Central memory CD4-positive, alpha-beta T cell (primary cell): ENCODE measurements around the gene ORM1.

Source experiments
- DNase-seq: peaks from one replicate; pipeline ENCODE4 v3.0.0; 2022

ORM1 gene

DNA sequence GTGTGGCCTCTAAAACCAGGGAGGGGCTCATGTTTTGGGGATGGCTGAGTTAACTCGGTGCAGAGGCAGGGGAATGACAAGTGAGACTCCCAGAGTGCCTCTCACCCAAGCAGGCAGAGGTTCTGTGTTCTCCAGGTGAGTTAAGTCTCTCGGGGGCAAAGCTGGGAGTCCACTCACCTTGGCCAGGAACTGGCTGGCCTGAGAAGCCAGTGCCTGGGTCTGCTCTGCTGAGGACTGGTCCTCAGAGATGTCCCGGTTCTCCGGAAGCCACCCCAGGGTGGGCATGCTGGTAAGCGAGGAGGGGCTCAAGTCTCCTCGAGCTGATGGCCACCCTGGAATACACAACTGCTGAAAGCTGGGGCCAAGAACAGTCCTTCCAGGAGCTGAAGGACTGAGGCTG lies 44.5 kb downstream of the ORM1 start:
- no peak for DNase-seq

DNA sequence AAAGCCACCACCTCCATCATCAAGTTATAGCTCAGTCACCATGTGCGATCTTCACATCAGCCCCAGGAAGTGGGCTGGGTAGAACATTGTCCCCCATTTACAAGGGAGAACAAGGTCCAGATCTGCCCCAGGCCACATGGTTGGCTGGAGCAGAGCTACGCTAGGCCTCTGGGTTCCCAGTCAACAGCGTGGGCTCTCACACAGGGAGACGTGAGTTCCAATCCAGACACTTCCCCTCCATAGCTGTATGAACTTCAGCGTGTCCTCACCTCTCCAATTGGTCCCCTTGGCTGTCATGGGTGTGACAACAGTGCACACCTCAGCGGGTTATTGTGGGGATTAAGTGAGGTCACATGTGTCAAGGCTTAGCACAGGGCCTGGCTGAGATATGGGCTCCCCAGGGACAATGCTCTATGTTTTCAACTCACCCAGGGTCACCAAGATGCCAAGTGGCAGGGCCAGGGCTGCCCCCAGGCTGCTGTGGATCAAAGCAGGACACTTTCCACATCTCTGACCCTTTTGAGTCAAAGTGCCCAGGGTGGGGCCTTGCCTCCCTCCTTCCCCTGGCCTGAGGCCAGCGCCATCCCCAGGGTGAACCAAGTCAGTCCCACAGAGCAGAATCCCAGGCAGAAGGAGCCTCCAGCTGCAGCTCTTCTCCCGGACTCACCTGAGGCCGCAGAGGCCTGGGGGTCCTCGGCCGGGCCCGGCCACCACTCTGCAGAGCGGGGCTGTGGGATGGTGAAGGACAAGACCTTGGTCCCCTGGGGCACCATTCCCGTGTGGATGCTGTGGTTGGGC lies 45.1 kb downstream of the ORM1 start:
- DNase-seq = no peak

- DNase-seq = no peak
Observed at GRCh38 chr9:114369216-114370130, 46.6 kb downstream of the ORM1 start.

GRCh38 chr9:114370251-114370967 lies 47.5 kb downstream of the ORM1 start:
- no peak for DNase-seq

DNA sequence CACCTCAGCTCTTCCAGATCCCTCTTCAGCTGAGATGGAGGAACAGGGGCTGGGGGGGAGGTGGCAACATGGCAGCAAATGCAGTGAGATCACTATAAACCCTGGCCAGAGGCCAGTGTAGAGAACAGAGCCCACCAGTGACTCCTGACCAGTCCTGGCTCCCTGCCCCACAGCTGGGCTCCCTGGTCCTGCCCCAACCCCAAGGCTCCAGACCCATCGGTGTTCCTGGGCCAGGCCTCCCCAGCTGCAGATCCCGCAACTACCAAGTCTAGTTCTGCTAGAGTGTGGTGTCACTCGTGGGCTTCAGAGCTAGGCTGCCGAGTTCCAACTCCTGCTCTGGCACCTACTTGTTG lies 48.0 kb downstream of the ORM1 start:
- no peak for DNase-seq

GRCh38 chr9:114371343-114371944 lies 48.5 kb downstream of the ORM1 start:
- no peak for DNase-seq

DNA sequence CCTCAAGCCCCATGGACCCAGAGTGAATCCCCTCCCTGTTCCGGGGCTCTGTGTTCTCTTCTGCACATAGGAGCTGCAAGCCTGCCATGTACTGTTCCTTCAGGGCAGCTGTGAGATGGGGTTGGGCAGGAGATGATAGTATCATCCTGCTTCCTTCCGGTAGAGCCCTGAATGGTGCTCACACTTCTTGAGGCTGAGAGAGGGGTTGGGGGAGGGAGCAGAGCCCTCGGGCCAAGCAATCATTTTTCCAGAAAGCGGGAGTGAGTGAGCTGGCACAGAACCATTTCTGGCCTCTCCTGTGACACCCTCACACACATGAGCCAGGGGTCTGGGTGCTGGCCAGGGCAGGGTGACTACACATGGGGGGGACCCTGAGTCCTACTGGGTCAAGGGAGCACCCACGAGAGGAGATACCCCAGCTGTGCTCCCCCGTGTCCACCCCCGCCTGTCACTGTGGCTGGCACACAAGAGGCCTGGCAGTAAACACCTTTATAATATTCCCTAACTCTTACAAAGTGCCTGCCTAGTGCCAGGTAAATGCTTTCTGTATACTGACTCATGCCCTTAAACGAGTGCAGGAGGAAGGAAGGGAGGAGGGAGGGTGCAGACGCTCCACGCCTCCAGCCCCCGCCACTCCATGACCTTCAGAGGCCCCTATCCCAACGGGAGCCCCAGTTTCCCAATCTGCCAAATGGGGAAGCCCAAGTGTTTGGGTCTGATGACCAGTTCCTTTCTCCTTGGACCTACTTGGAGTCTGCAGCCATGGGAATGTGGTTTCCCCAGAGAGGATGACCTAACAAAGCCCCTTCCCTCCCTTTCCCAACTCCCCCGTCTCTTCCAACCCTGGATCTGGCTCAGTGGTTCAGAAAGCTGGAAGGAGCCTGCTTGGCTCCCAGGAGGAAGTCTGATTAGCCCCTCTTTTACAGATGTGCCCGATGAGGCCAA lies 49.3 kb downstream of the ORM1 start:
- DNase-seq = peak; percentile 57

- DNase-seq = peak; percentile 91
Observed at GRCh38 chr9:114372921-114373448, 50.1 kb downstream of the ORM1 start.

- DNase-seq = no peak
Observed at GRCh38 chr9:114373960-114374730, 51.2 kb downstream of the ORM1 start.

- DNase-seq = no peak
Observed at GRCh38 chr9:114374936-114375335, 52.0 kb downstream of the ORM1 start.

- DNase-seq = no peak
Observed at GRCh38 chr9:114375386-114376175, 52.7 kb downstream of the ORM1 start.
